Activated CD8-positive, alpha-beta memory T cell treated with anti-CD3 and anti-CD28 coated beads for 24 hours (primary cell): Measurements from ENCODE around the gene GTPBP6.

Source experiments
- DNase-seq: peaks from one replicate; pipeline ENCODE4 v3.0.0-alpha.2; 2020

Gene GTPBP6, protein sequence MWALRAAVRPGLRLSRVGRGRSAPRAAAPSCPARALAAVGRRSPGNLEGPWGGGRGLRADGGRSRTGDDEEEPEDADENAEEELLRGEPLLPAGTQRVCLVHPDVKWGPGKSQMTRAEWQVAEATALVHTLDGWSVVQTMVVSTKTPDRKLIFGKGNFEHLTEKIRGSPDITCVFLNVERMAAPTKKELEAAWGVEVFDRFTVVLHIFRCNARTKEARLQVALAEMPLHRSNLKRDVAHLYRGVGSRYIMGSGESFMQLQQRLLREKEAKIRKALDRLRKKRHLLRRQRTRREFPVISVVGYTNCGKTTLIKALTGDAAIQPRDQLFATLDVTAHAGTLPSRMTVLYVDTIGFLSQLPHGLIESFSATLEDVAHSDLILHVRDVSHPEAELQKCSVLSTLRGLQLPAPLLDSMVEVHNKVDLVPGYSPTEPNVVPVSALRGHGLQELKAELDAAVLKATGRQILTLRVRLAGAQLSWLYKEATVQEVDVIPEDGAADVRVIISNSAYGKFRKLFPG

GRCh38 chrX:318739-319578, at the start of gene GTPBP6:
Gene GTPBP6, minus strand, starts transcription at chrX:318796. Its CDS starts 9 bp downstream, at chrX:318787.
- DNase-seq, result peak; percentile 98

- no peak for DNase-seq
Measured at GRCh38 chrX:367866-368265, 49.3 kb upstream of the GTPBP6 start.

DNA sequence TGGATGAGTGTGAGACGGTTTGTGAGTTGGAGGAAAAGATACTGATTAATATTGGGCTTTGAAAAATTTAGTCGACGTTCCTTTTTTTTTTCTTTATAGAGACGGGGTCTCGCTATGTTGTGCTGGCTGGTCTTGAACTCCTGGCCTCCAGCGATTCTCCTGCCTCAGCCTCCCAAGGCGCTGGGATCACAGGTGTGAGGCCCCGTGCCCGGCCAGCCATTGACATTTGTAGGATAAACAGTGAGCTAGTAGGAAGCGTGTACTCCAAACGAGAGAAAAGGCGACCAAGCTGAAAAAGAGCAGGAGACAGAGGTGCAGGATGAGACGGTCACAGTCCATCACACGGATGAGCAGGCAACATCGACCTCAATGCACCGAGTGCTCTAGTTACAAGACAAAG, 48.8 kb upstream of the GTPBP6 start:
- DNase-seq, result no peak

GRCh38 chrX:363621-364375, 45.2 kb upstream of the GTPBP6 start:
- DNase-seq, result no peak

- no peak for DNase-seq
Measured at GRCh38 chrX:362937-363620, 44.5 kb upstream of the GTPBP6 start.

DNA sequence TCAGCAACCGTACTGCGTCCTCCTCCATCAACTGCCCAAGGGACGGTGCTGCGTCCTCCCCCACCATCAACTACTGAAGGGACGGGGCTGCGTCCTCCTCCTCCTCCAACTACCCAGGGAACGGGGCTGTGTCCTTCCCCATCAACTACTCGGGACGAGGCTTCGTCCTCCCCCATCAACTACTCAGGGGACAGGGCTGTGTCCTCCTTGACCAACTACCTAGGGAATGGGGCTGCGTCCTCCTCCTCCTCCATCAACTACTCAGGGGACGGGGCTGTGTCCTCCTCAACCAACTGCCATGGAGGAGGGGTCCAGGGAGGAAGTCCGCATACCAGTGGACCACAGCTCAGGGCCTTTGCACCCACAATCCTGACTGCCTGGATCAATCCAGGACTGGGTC, 43.8 kb upstream of the GTPBP6 start:
- no peak for DNase-seq

- DNase-seq, result no peak
Measured at GRCh38 chrX:361231-362145, 42.9 kb upstream of the GTPBP6 start.

DNA sequence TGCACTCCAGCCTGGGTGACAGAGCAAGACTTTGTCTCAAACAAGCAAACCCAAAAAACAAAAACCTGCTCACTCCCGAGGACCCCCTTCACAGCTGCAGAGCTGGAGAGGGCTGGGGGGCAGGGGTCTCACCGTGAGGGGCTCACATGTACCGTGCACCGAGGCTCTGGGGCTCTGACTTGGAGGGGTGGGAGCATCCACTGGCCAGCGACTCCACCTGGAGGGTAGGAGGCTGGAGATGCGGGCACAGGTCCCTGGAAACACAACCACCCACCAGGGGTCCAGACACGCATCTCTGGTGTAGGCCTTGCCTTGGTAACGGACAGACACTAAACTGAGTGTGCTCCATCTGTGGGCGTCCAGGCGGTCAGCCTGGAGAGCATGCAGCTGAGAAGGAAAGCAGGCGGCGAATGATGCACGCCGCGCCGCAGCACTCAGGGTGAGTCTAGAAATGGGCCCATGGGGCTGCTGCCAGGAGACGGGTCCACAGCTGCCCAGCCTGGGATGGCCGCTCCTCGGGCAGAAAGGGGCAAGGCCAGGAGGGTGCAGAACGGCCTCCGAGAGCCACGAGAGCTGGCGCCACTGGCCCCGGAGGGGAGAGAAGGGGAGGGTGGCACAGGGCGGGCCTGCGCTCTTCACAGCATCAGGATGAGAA, 42.0 kb upstream of the GTPBP6 start:
- DNase-seq, result no peak

- no peak for DNase-seq
Measured at GRCh38 chrX:358651-359143, 40.1 kb upstream of the GTPBP6 start.

DNA sequence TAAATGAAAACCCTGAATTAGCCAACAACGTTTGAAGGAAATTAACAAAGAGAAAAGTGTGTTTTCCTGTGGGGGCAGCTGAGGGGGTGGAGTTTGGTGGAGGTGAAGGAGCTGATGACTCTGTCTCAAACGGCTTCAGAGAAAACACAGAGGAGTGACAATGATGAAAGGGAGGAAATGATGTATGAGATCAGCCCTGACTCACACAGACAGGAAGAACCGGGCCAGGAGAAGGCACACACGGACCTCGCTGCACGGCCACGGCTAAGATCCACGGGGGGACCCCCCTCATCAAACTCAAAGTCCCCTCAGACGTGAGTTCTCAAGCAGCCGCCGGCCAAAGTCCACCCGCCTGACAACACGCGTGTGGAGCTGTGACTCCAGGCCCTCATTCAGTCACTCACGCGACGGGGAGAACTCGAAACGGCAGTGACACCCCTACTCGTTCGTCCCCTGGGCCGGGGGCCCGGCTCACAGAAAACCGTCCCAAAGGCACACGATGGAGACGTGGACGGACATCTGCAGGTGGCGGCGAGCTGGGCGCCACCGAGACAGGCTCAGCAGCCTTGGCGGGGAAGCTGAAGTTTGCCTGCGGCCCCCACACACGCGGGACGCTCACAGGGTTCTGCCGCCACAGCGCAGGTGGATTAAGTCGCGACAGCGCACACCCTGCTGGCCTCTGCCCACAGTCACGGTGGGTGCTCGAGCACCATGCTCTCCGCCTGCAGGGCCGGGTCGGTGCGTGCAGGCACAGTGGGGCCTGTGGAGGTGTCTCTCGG, 39.3 kb upstream of the GTPBP6 start:
- DNase-seq, result peak; percentile 69

- no peak for DNase-seq
Measured at GRCh38 chrX:357035-357692, 38.6 kb upstream of the GTPBP6 start.

- no peak for DNase-seq
Measured at GRCh38 chrX:356385-357034, 37.9 kb upstream of the GTPBP6 start.

- DNase-seq, result no peak
Measured at GRCh38 chrX:355329-356050, 36.9 kb upstream of the GTPBP6 start.

- no peak for DNase-seq
Measured at GRCh38 chrX:353566-354535, 35.3 kb upstream of the GTPBP6 start.

GRCh38 chrX:352582-353314, 34.2 kb upstream of the GTPBP6 start:
- no peak for DNase-seq

DNA sequence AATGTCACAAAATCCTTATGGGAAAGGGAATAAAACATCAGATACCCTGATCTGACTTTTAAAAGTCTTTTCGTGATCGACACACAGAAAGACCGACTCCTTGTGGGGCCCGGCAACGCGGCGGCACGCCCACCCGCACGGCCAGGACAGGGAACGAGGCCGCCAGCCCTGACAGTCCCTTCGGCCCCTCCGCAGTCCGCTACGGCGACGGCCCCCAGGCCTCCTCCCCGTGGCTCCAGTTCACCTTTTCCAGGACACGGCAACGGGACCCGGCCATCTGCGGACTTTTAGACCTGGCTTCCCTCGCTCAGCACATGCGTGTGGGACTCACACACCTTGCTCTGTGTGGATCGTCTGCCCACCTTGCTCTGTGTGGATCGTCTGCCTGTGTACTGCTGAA, 33.6 kb upstream of the GTPBP6 start:
- no peak for DNase-seq
